OCI-LY7 (cell line): Measurements from ENCODE around the gene LPCAT1. TPM values are rescaled to one million over a fixed set of nuclear protein-coding genes. Genes with fewer than 3 reads are reported as not detected.

Experiments
- BruUV-seq: library from RNA; stranded (reverse); fragments of 400-500 nt; replicated peaks from 2 replicates; lab custom pipeline; 2021; lab: Mats Ljungman, UMichigan
- CTCF ChIA-PET: fragments of 300-600 bp; sonication (Branson Sonifier 250); formaldehyde crosslinking; loops from one replicate; lab custom pipeline; 2022; ENCODE audit warnings: antibody characterized with exemption; ENCODE audit not compliant: unreplicated experiment; lab: Charles Lee
- POLR2A ChIA-PET: fragments of 300-600 bp; sonication (Branson Sonifier 250); formaldehyde crosslinking; loops from one replicate; lab custom pipeline; 2022; ENCODE audit warnings: antibody characterized with exemption; lab: Charles Lee
- DNase-seq: peaks from one replicate; pipeline ENCODE4 v3.0.0-alpha.2; 2015; ENCODE audit warnings: low spot score
- H2AFZ ChIP-seq: fragments of 200-600 bp; sonication (generic), shearing (Covaris generic); 2 replicates; pipeline ENCODE4 v1.6.1; 2014; ENCODE audit warnings: mild to moderate bottlenecking, antibody characterized with exemption, low read length, moderate library complexity
- H3K27ac ChIP-seq: fragments of 200-600 bp; sonication (generic); 2 replicates; pipeline ENCODE4 v1.5.1; 2014; ENCODE audit warnings: mixed run types, low read depth, mild to moderate bottlenecking, moderate library complexity, low read length, inconsistent platforms; ENCODE audit not compliant: poor library complexity, severe bottlenecking
- H3K36me3 ChIP-seq: fragments of 200-600 bp; sonication (generic); 2 replicates; pipeline ENCODE4 v1.6.1; 2014; ENCODE audit warnings: mild to moderate bottlenecking, antibody characterized with exemption, low read length, moderate library complexity, mixed read lengths; ENCODE audit not compliant: insufficient read depth
- H3K4me1 ChIP-seq: fragments of 200-600 bp; sonication (generic); 2 replicates; pipeline ENCODE4 v1.5.1; 2014; ENCODE audit warnings: mild to moderate bottlenecking, low read length; ENCODE audit not compliant: insufficient read depth, poor library complexity, severe bottlenecking
- H3K4me2 ChIP-seq: fragments of 200-600 bp; sonication (generic); 2 replicates; pipeline ENCODE4 v1.6.1; 2014; ENCODE audit warnings: mild to moderate bottlenecking, low read length
- H3K4me3 ChIP-seq: fragments of 200-600 bp; sonication (generic); 2 replicates; pipeline ENCODE4 v1.5.1; 2014; ENCODE audit warnings: mild to moderate bottlenecking, low read depth, low read length; ENCODE audit not compliant: poor library complexity, severe bottlenecking
- H3K79me2 ChIP-seq: fragments of 200-600 bp; sonication (generic); 2 replicates; pipeline ENCODE4 v1.6.1; 2016; ENCODE audit warnings: low read depth, mild to moderate bottlenecking, low read length, moderate library complexity, mixed read lengths; ENCODE audit not compliant: insufficient read depth
- H3K9me2 ChIP-seq: fragments of 200-600 bp; sonication (generic); 2 replicates; pipeline ENCODE4 v1.6.1; 2016; ENCODE audit warnings: mild to moderate bottlenecking, low read length, mixed read lengths; ENCODE audit not compliant: insufficient read depth
- H3K9me3 ChIP-seq: fragments of 200-600 bp; sonication (generic); 2 replicates; pipeline ENCODE4 v1.6.1; 2014; ENCODE audit warnings: mild to moderate bottlenecking, mixed run types, low read length, mixed read lengths
- H4K20me1 ChIP-seq: fragments of 200-600 bp; sonication (generic); 2 replicates; pipeline ENCODE4 v1.6.1; 2014; ENCODE audit warnings: mild to moderate bottlenecking, antibody characterized with exemption, low read length, moderate library complexity, mixed read lengths; ENCODE audit not compliant: insufficient read depth
- CTCF ChIP-seq: fragments of 200-600 bp; sonication (generic); conservative IDR thresholded peaks from 2 replicates; pipeline ENCODE4 v1.5.1; 2014; ENCODE audit warnings: mild to moderate bottlenecking, antibody characterized with exemption, low read length, moderate library complexity, mixed read lengths
- EZH2phosphoT487 ChIP-seq: fragments of 200-600 bp; sonication (generic); IDR thresholded peaks from 2 replicates; pipeline ENCODE4 v1.6.1; 2018; ENCODE audit warnings: low read depth, borderline replicate concordance, mild to moderate bottlenecking, mixed run types, antibody characterized with exemption, low read length, moderate library complexity, mixed read lengths
- intact Hi-C: fragments of 100-400 bp; cut with micrococcal nuclease; formaldehyde crosslinking; loops from one replicate; pipeline ENCODE4 v1.10.0; 2022; ENCODE audit not compliant: unreplicated experiment
- total RNA-seq, 2 experiments: library from RNA; depleted of rRNA in 1 of 2; stranded (reverse); fragments of >200 nt in 1 of 2; shearing (Covaris generic) in 1 of 2; gene quantifications; 2 replicates each; pipeline ENCODE4 v1.2.3, GENCODE V29; 2014 to 2022

Gene LPCAT1
- total RNA-seq, 2 experiments from 2014 or later: 47.7 to 63.6 TPM

- Histone ChIP-seq H3K4me3 (peak overlapping the region; percentile 90), H4K20me1 (peaks cover 16% of the 10 kb centered on the region)
Measured at GRCh38 chr5:1520791-1521453, 2.8 kb downstream of the LPCAT1 start.

GRCh38 chr5:1519631-1520210 lies 4.0 kb downstream of the LPCAT1 start:
- Histone ChIP-seq H2AFZ (no peak overlapping the region), H3K27ac (no peak overlapping the region), H3K9me3 (no peaks in the 10 kb centered on the region), H3K9me2 (no peaks in the 10 kb centered on the region), H3K4me3 (no peak overlapping the region), H3K79me2 (peaks cover 64% of the 10 kb centered on the region), H3K4me2 (no peak overlapping the region), H4K20me1 (peaks cover 16% of the 10 kb centered on the region), H3K4me1 (peaks cover 23% of the 10 kb centered on the region), H3K36me3 (peaks cover 54% of the 10 kb centered on the region)
- ChIA-PET POLR2A (no interaction called here), CTCF (no interaction called here)
- TF ChIP-seq EZH2phosphoT487: no peak
- intact Hi-C loops: loop anchor here (5.0 to 10.0 kb wide), 2 partner anchors 123 to 205 kb away; no protein-coding TSS in a partner anchor
- DNase-seq: no peak
- BruUV-seq: no TSS peak

More at GRCh38 chr5:1520791-1521453, 2.8 kb downstream of the LPCAT1 start:
- H3K4me1 ChIP-seq: peaks cover 35% of the 10 kb centered on the region
- peaks cover 52% of the 10 kb centered on the region for H3K36me3 ChIP-seq
- TSS peak; percentile 59 for BruUV-seq
- H3K79me2 ChIP-seq: peaks cover 58% of the 10 kb centered on the region
- CTCF ChIA-PET: no interaction called here
- no peak overlapping the region for H2AFZ ChIP-seq
- TF ChIP-seq EZH2phosphoT487: no peak
- H3K4me2 ChIP-seq: peak overlapping the region; percentile 90
- no peaks in the 10 kb centered on the region for H3K9me2 ChIP-seq
- intact Hi-C loops: loop anchor here (5.0 to 10.0 kb wide), 2 partner anchors 121 to 206 kb away; no protein-coding TSS in a partner anchor
- H3K9me3 ChIP-seq: no peaks in the 10 kb centered on the region
- POLR2A ChIA-PET: interaction anchor here (0.6 kb wide), 1 partner anchor 80 kb away, joined by 4 read pairs; no protein-coding TSS in a partner anchor
- DNase-seq: no peak
- no peak overlapping the region for H3K27ac ChIP-seq

- Histone ChIP-seq H4K20me1 (peaks cover 16% of the 10 kb centered on the region), H3K9me2 (no peaks in the 10 kb centered on the region), H3K36me3 (peaks cover 72% of the 10 kb centered on the region), H3K4me2 (no peak overlapping the region), H3K27ac (no peak overlapping the region), H3K4me3 (no peak overlapping the region), H2AFZ (no peak overlapping the region), H3K9me3 (no peaks in the 10 kb centered on the region), H3K79me2 (peaks cover 60% of the 10 kb centered on the region), H3K4me1 (peaks cover 18% of the 10 kb centered on the region)
- CTCF ChIA-PET: no interaction called here
- BruUV-seq: no TSS peak
- POLR2A ChIA-PET: no interaction called here
- DNase-seq: no peak
- TF ChIP-seq EZH2phosphoT487 (no peak), CTCF (no peak)
- intact Hi-C loops: no loop called here
Measured at GRCh38 chr5:1517838-1518237, 5.9 kb downstream of the LPCAT1 start.
